ENCODE results near the gene BAHD1. TPM values are rescaled to one million over a fixed set of nuclear protein-coding genes. Genes with fewer than 3 reads are reported as not detected.

Gene BAHD1
- total and polyA plus RNA-seq, 2 donors (not counting 3 experiments of a cell fraction or from before 2014, with no cell fraction given) = 6.3 to 19.1 TPM

GRCh38 chr15:40416056-40416455 lies 24.7 kb upstream of the BAHD1 start:
- H3K4me3 ChIP-seq (replicated peaks in 1 of 3; ENCODE audit: insufficient read depth in 1 of 3, low read depth in 1 of 3, low read length in 3 of 3) = no peak overlapping the region
- H3K27me3 ChIP-seq (ENCODE audit: control insufficient read depth in 2 of 2, insufficient read depth in 2 of 2, low read length in 2 of 2) = no peaks in the 10 kb centered on the region
- no peak overlapping the region for H3K27ac ChIP-seq (ENCODE audit: insufficient read depth, low read depth, low read length)
- intact Hi-C loops (cut with micrococcal nuclease) = no loop called here
- no peaks in the 10 kb centered on the region for H3K4me1 ChIP-seq (ENCODE audit: control insufficient read depth, extremely low read depth, insufficient read depth, low read length)
- H2AFZ ChIP-seq (ENCODE audit: low read depth, low read length) = no peak overlapping the region
- H3K36me3 ChIP-seq (ENCODE audit: control insufficient read depth in 2 of 2, extremely low read depth in 1 of 2, insufficient read depth in 2 of 2, low read length in 2 of 2) = peaks cover 21 to 42% of the 10 kb centered on the region in 2 experiments
- BruUV-seq (replicated peaks) = no TSS peak
- ChIA-PET POLR2A (no interaction called here), CTCF (interaction anchor here (1.7 kb wide), 1 partner anchor 8 kb away, joined by 4 read pairs; no protein-coding TSS in a partner anchor)
- DNase-seq (ENCODE audit: low read depth, low spot score) = no peak
- no peak for FAIRE-seq
- no peaks in the 10 kb centered on the region for H3K9me3 ChIP-seq (replicated peaks; ENCODE audit: control insufficient read depth, insufficient read depth, low read length)
- no peak overlapping the region for H3K4me2 ChIP-seq (ENCODE audit: insufficient read depth, low read length)
- H4K20me1 ChIP-seq (replicated peaks; ENCODE audit: control insufficient read depth, extremely low read depth, insufficient read depth, low read length) = no peaks in the 10 kb centered on the region
- no peaks in the 10 kb centered on the region for H3K79me2 ChIP-seq (ENCODE audit: control insufficient read depth, insufficient read depth, low read length)
- H3K9ac ChIP-seq (replicated peaks; ENCODE audit: extremely low read depth, insufficient read depth, low read length) = no peak overlapping the region
- dilution Hi-C loops (cut with MboI; ENCODE audit: extremely low pct_ligation_motif_present, low sequenced_read_pairs) = no loop called here
- TF ChIP-seq MAX (IDR thresholded peaks at IDR 0.05; ENCODE audit: insufficient read depth, insufficient read length) = no peak
- no peak for TF ChIP-seq FOS (IDR thresholded peaks at IDR 0.05; ENCODE audit: borderline replicate concordance, insufficient read depth, low read length)
- no peak for TF ChIP-seq MYC (IDR thresholded peaks at IDR 0.05; ENCODE audit: low read depth, low read length)
- no peak for TF ChIP-seq GATA2 (IDR thresholded peaks at IDR 0.05; ENCODE audit: insufficient read depth, insufficient read length, low read depth, low read length)
- TF ChIP-seq EZH2 (IDR thresholded peaks at IDR 0.05; ENCODE audit: borderline replicate concordance, low read depth, low read length, severe bottlenecking) = no peak
- TF ChIP-seq POLR2AphosphoS5 (IDR thresholded peaks at IDR 0.05; ENCODE audit: insufficient read depth, low read depth, low read length) = no peak
- TF ChIP-seq CTCF (IDR thresholded peaks at IDR 0.05; ENCODE audit: extremely low read depth in 1 of 2, insufficient read depth in 1 of 2, low read depth in 1 of 2, low read length in 2 of 2) = no peak
- no peak for TF ChIP-seq JUN (IDR thresholded peaks at IDR 0.05; ENCODE audit: borderline replicate concordance, insufficient read depth, insufficient read length, low read depth)
- no peak for TF ChIP-seq POLR2A (IDR thresholded peaks at IDR 0.05; ENCODE audit: low read depth, low read length)
- H3K9me1 ChIP-seq (replicated peaks; ENCODE audit: control insufficient read depth, extremely low read depth, insufficient read depth, low read length) = no peaks in the 10 kb centered on the region
